ENCODE measurements around the gene L3MBTL4.

The L3MBTL4 gene

DNA sequence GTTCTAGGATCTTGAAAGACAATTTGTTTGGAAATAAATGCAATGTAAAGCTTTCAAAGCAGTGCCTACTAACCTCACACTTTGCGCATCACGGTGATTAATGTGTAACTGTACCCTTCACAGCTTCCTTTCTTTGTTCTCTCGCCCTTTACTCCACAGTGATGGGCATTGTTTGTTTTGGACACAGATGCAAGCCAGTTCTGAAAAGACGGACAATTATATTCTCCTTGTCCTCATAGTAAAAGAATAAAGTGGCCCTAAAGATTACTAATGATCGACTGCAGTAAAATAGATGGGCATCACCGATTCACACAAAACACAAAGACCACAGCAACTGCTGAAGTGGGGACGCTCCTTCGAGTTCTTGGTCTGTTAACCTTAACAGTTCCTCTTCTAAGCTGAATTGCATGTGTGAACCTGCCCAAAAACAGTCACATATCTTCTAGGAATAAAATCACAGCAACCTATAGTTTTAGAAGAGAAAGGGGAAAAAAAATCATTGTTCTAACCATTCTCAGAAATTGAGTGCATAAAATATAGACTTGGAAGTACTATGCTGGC is 7.7 kb downstream of the L3MBTL4 start:
- no CpG with 5 or more reads among the region's 8 CpGs for WGBS (ENCODE audit: insufficient coverage, insufficient read length)
- DNase-seq (ENCODE audit: low read depth, low spot score), result no peak
- Histone ChIP-seq H3K9me3 (ENCODE audit: control insufficient read depth, insufficient read depth, low read length) (no peaks in the 10 kb centered on the region), H3K4me1 (ENCODE audit: control insufficient read depth, insufficient read depth, low read length) (no peaks in the 10 kb centered on the region; the same call in 1 of the 2 replicates), H3K27me3 (ENCODE audit: control insufficient read depth, insufficient read depth, low read length) (no peaks in the 10 kb centered on the region), H3K36me3 (ENCODE audit: control insufficient read depth, insufficient read depth, low read length) (no peaks in the 10 kb centered on the region), H3K4me3 (ENCODE audit: low read length) (no peak overlapping the region), H3K27ac (ENCODE audit: low read length) (no peak overlapping the region)

DNA sequence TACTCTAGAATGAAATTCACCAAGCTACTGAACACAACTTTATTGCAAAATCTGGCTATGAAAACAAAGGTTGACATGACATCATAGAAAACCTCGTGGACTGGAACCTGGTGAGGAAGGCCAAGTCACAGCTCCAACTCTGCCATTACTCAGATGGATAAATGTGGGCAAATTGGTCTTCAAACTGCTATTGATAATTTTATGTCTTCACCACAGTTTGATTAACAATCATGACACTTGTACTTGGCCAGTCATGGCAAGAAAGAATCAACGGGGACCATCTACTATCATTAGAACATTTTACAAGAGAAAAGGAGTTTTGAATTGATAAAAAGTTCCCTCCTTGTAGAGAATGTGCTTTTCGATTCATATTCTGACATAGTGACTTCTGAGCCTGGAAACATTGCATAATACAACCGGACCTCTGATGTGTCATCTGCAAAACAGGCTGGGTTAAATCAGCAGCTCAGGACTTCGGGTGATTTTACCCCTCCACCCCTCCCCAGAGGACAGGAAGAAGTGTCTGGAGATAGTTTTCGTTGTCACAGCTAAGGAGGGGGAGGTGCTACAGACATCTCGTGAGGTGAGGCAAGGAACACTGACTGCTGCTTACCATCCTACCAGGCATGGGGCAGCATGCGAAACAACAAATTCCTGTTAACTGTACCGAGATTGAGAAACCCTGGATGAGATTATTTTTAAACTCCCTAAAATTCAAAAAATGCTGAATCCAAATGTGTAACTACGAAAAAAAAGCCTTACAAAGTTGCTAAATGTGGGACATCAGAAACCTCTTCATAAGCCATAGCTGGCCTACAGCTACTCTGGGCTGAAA is 8.4 kb downstream of the L3MBTL4 start:
- no peak for DNase-seq (ENCODE audit: low read depth, low spot score)
- no CpG with 5 or more reads among the region's 10 CpGs for WGBS (ENCODE audit: insufficient coverage, insufficient read length)
- no peak overlapping the region for H3K27ac ChIP-seq (ENCODE audit: low read length)

GRCh38 chr18:6405237-6406074 is 9.3 kb downstream of the L3MBTL4 start:
- H3K27me3 ChIP-seq (ENCODE audit: control insufficient read depth, insufficient read depth, low read length), result no peaks in the 10 kb centered on the region
- no peaks in the 10 kb centered on the region for H3K9me3 ChIP-seq (ENCODE audit: control insufficient read depth, insufficient read depth, low read length)
- no peaks in the 10 kb centered on the region; the same call in 1 of the 2 replicates for H3K4me1 ChIP-seq (ENCODE audit: control insufficient read depth, insufficient read depth, low read length)
- no peak for DNase-seq (ENCODE audit: low read depth, low spot score)
- H3K27ac ChIP-seq (ENCODE audit: low read length), result no peak overlapping the region
- H3K4me3 ChIP-seq (ENCODE audit: low read length), result no peak overlapping the region
- no peaks in the 10 kb centered on the region for H3K36me3 ChIP-seq (ENCODE audit: control insufficient read depth, insufficient read depth, low read length)
- no CpG with 5 or more reads among the region's 11 CpGs for WGBS (ENCODE audit: insufficient coverage, insufficient read length)

More for the DNA sequence above, 8.4 kb downstream of the L3MBTL4 start:
- Histone ChIP-seq H3K4me3 (ENCODE audit: low read length) (no peak overlapping the region), H3K27me3 (ENCODE audit: control insufficient read depth, insufficient read depth, low read length) (no peaks in the 10 kb centered on the region), H3K4me1 (ENCODE audit: control insufficient read depth, insufficient read depth, low read length) (no peaks in the 10 kb centered on the region; the same call in 1 of the 2 replicates), H3K9me3 (ENCODE audit: control insufficient read depth, insufficient read depth, low read length) (no peaks in the 10 kb centered on the region), H3K36me3 (ENCODE audit: control insufficient read depth, insufficient read depth, low read length) (no peaks in the 10 kb centered on the region)

DNA sequence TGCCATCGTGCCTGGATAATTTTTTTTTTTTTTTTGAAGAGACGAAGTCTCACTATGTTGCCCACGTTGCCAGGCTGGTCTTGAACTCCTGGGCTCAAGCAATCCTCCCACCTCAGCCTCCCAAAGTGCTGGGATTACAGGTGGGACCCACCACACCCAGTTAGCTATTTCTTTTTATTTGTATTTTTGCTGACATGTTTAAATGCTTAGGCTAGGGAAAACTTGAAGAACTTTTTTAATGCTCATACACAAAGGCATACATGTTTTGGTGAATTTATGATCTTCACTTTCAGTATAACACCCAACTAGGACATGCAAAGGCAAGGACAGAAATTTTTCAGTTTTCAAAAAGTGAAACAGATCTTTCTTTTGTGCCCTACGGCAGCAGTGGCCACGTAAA is 9.9 kb downstream of the L3MBTL4 start:
- Histone ChIP-seq H3K4me3 (ENCODE audit: low read length) (no peak overlapping the region), H3K27ac (ENCODE audit: low read length) (no peak overlapping the region), H3K9me3 (ENCODE audit: control insufficient read depth, insufficient read depth, low read length) (no peaks in the 10 kb centered on the region), H3K4me1 (ENCODE audit: control insufficient read depth, insufficient read depth, low read length) (no peaks in the 10 kb centered on the region; the same call in 1 of the 2 replicates), H3K27me3 (ENCODE audit: control insufficient read depth, insufficient read depth, low read length) (no peaks in the 10 kb centered on the region), H3K36me3 (ENCODE audit: control insufficient read depth, insufficient read depth, low read length) (no peaks in the 10 kb centered on the region)
- DNase-seq (ENCODE audit: low read depth, low spot score), result no peak
- no CpG with 5 or more reads among the region's 5 CpGs for WGBS (ENCODE audit: insufficient coverage, insufficient read length)

DNA sequence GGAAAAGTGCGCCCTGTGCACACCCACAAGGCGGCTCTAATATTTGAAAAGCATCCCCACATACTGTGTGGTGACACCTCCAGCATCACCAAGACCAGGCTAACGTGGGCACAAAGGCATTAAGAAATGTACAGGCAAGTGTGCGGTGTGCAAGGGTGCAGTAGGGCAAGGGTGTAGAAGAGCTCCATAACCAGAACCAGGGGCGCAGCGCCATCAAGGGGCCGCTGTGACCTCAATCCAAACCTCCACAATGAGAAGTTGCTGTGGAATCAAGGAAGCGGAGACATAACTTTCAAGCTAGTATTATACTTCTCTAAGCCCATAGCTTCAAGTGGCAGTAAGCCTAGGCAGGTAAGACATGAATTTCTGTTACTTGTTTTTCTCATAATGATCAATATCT is 13.0 kb downstream of the L3MBTL4 start:
- Histone ChIP-seq H3K27me3 (ENCODE audit: control insufficient read depth, insufficient read depth, low read length) (no peaks in the 10 kb centered on the region), H3K9me3 (ENCODE audit: control insufficient read depth, insufficient read depth, low read length) (no peaks in the 10 kb centered on the region), H3K4me1 (ENCODE audit: control insufficient read depth, insufficient read depth, low read length) (no peaks in the 10 kb centered on the region; the same call in 1 of the 2 replicates), H3K4me3 (ENCODE audit: low read length) (no peak overlapping the region), H3K27ac (ENCODE audit: low read length) (no peak overlapping the region), H3K36me3 (ENCODE audit: control insufficient read depth, insufficient read depth, low read length) (no peaks in the 10 kb centered on the region)
- DNase-seq (ENCODE audit: low read depth, low spot score), result no peak
- no CpG with 5 or more reads among the region's 8 CpGs for WGBS (ENCODE audit: insufficient coverage, insufficient read length)

DNA sequence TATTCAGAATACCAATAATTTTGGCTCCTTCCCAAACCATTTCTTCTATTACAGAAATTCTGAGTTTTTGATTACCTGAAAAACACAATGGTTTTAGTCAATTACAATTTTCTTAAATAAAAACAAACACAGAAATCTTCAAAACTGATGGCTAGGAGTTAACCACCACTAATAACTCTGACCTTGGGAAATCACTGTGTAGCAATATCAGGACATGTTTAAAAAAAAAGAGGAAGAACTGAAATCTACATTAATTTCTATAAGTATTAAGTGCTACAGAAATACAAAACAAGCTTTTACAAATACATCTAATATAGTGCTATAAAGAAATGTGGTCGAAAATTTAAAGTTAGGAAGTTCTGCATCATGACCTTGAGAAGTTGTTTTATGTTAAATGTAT is 14.9 kb downstream of the L3MBTL4 start:
- H3K4me3 ChIP-seq (ENCODE audit: low read length), result no peak overlapping the region
- H3K36me3 ChIP-seq (ENCODE audit: control insufficient read depth, insufficient read depth, low read length), result no peaks in the 10 kb centered on the region
- WGBS (ENCODE audit: insufficient coverage, insufficient read length), result no CpG with 5 or more reads among the region's 1 CpG
- DNase-seq (ENCODE audit: low read depth, low spot score), result no peak
- no peak overlapping the region for H3K27ac ChIP-seq (ENCODE audit: low read length)
- no peaks in the 10 kb centered on the region for H3K4me1 ChIP-seq (ENCODE audit: control insufficient read depth, insufficient read depth, low read length)
- H3K9me3 ChIP-seq (ENCODE audit: control insufficient read depth, insufficient read depth, low read length), result no peaks in the 10 kb centered on the region
- H3K27me3 ChIP-seq (ENCODE audit: control insufficient read depth, insufficient read depth, low read length), result no peaks in the 10 kb centered on the region

- Histone ChIP-seq H3K27ac (ENCODE audit: low read length) (no peak overlapping the region), H3K9me3 (ENCODE audit: control insufficient read depth, insufficient read depth, low read length) (no peaks in the 10 kb centered on the region), H3K4me1 (ENCODE audit: control insufficient read depth, insufficient read depth, low read length) (no peaks in the 10 kb centered on the region), H3K27me3 (ENCODE audit: control insufficient read depth, insufficient read depth, low read length) (no peaks in the 10 kb centered on the region), H3K36me3 (ENCODE audit: control insufficient read depth, insufficient read depth, low read length) (no peaks in the 10 kb centered on the region), H3K4me3 (ENCODE audit: low read length) (no peak overlapping the region)
- DNase-seq (ENCODE audit: low read depth, low spot score), result no peak
- no CpG with 5 or more reads among the region's 6 CpGs for WGBS (ENCODE audit: insufficient coverage, insufficient read length)
Measured at GRCh38 chr18:6397931-6398566, 16.7 kb downstream of the L3MBTL4 start.

- no CpG with 5 or more reads among the region's 5 CpGs for WGBS (ENCODE audit: insufficient coverage, insufficient read length)
- no peaks in the 10 kb centered on the region for H3K4me1 ChIP-seq (ENCODE audit: control insufficient read depth, insufficient read depth, low read length)
- no peaks in the 10 kb centered on the region for H3K27me3 ChIP-seq (ENCODE audit: control insufficient read depth, insufficient read depth, low read length)
- H3K36me3 ChIP-seq (ENCODE audit: control insufficient read depth, insufficient read depth, low read length), result no peaks in the 10 kb centered on the region
- no peak overlapping the region for H3K4me3 ChIP-seq (ENCODE audit: low read length)
- H3K9me3 ChIP-seq (ENCODE audit: control insufficient read depth, insufficient read depth, low read length), result no peaks in the 10 kb centered on the region
- no peak for DNase-seq (ENCODE audit: low read depth, low spot score)
- no peak overlapping the region for H3K27ac ChIP-seq (ENCODE audit: low read length)
Measured at GRCh38 chr18:6396847-6397246, 17.9 kb downstream of the L3MBTL4 start.

DNA sequence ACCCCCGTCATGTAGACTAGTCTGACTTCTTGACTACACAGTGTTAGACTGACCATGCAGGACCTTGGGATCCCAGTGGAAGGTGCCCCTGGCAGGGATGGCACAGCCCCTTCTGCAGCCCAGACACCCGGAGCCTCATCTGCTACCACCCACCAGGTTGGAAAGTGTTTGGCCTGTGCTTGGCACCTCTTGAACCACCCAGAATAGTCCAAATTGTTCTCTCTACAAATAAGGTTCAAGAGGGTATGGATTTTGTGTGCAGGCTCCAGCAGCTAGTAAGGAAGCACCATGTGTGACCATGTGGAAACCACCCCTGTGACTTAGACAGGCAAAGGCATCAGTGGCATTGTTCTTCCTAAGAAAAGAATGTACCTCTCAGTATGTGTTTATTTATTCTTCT is 18.4 kb downstream of the L3MBTL4 start:
- WGBS (ENCODE audit: insufficient coverage, insufficient read length), result no CpG with 5 or more reads among the region's 2 CpGs
- H3K9me3 ChIP-seq (ENCODE audit: control insufficient read depth, insufficient read depth, low read length), result no peaks in the 10 kb centered on the region
- no peaks in the 10 kb centered on the region for H3K4me1 ChIP-seq (ENCODE audit: control insufficient read depth, insufficient read depth, low read length)
- no peaks in the 10 kb centered on the region for H3K36me3 ChIP-seq (ENCODE audit: control insufficient read depth, insufficient read depth, low read length)
- no peak for DNase-seq (ENCODE audit: low read depth, low spot score)
- no peak overlapping the region for H3K27ac ChIP-seq (ENCODE audit: low read length)
- no peak overlapping the region for H3K4me3 ChIP-seq (ENCODE audit: low read length)
- no peaks in the 10 kb centered on the region for H3K27me3 ChIP-seq (ENCODE audit: control insufficient read depth, insufficient read depth, low read length)

GRCh38 chr18:6389005-6389404 is 25.7 kb downstream of the L3MBTL4 start:
- no peak overlapping the region for H3K27ac ChIP-seq (ENCODE audit: low read length)
- no peaks in the 10 kb centered on the region for H3K9me3 ChIP-seq (ENCODE audit: control insufficient read depth, insufficient read depth, low read length)
- DNase-seq (ENCODE audit: low read depth, low spot score), result no peak
- no peaks in the 10 kb centered on the region for H3K27me3 ChIP-seq (ENCODE audit: control insufficient read depth, insufficient read depth, low read length)
- H3K36me3 ChIP-seq (ENCODE audit: control insufficient read depth, insufficient read depth, low read length), result no peaks in the 10 kb centered on the region
- H3K4me1 ChIP-seq (ENCODE audit: control insufficient read depth, insufficient read depth, low read length), result no peaks in the 10 kb centered on the region
- WGBS (ENCODE audit: insufficient coverage, insufficient read length), result no CpG with 5 or more reads among the region's 2 CpGs
- H3K4me3 ChIP-seq (ENCODE audit: low read length), result no peak overlapping the region

Measured in iPS DF 6.9 (cell line).